A673 (cell line): ENCODE results near the gene CNPY1.

Experiments used
- EZH2 ChIP-seq: fragments of 200-600 bp; sonication (generic); IDR thresholded peaks from 2 replicates; pipeline ENCODE4 v1.6.1; 2017; ENCODE audit warnings: borderline replicate concordance, low read depth, mild to moderate bottlenecking, mixed read lengths, antibody characterized with exemption, low read length; ENCODE audit not compliant: poor library complexity, severe bottlenecking
- TF ChIP-seq, protein P1 (sequence below): fragments of 300-800, 200-600 bp; sonication (generic); conservative IDR thresholded peaks from 2 replicates; pipeline ENCODE4 v1.5.1; 2017; ENCODE audit warnings: low read depth, mild to moderate bottlenecking, antibody characterized with exemption, low read length, moderate library complexity, mixed read lengths

- TF ChIP-seq, protein P1, sequence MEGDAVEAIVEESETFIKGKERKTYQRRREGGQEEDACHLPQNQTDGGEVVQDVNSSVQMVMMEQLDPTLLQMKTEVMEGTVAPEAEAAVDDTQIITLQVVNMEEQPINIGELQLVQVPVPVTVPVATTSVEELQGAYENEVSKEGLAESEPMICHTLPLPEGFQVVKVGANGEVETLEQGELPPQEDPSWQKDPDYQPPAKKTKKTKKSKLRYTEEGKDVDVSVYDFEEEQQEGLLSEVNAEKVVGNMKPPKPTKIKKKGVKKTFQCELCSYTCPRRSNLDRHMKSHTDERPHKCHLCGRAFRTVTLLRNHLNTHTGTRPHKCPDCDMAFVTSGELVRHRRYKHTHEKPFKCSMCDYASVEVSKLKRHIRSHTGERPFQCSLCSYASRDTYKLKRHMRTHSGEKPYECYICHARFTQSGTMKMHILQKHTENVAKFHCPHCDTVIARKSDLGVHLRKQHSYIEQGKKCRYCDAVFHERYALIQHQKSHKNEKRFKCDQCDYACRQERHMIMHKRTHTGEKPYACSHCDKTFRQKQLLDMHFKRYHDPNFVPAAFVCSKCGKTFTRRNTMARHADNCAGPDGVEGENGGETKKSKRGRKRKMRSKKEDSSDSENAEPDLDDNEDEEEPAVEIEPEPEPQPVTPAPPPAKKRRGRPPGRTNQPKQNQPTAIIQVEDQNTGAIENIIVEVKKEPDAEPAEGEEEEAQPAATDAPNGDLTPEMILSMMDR: no peak
- TF ChIP-seq EZH2: no peak
Observed at GRCh38 chr7:155461631-155462030, 84.7 kb downstream of the CNPY1 start.
